Midbrain (tissue), 1 donor: ENCODE data around the gene BARHL1.

Source experiments
- DNase-seq: peaks from one replicate; lab custom pipeline; 2025; lab: John Stamatoyannopoulos, UW

Gene BARHL1

GRCh38 chr9:132582276-132582785, at the start of gene BARHL1:
BARHL1 (plus strand) TSS chr9:132582606; CDS start chr9:132582798, 192 bp downstream.
- DNase-seq = no peak

GRCh38 chr9:132534832-132535231, 47.6 kb upstream of the BARHL1 start:
- no peak for DNase-seq

GRCh38 chr9:132536124-132536523, 46.3 kb upstream of the BARHL1 start:
- DNase-seq = no peak

- DNase-seq = no peak
Measured at GRCh38 chr9:132537352-132537751, 45.1 kb upstream of the BARHL1 start.

- no peak for DNase-seq
Measured at GRCh38 chr9:132538071-132538470, 44.3 kb upstream of the BARHL1 start.

GRCh38 chr9:132539096-132539495, 43.3 kb upstream of the BARHL1 start:
- DNase-seq = no peak

GRCh38 chr9:132541051-132541450, 41.4 kb upstream of the BARHL1 start:
- DNase-seq = no peak

GRCh38 chr9:132541870-132542830, 40.3 kb upstream of the BARHL1 start:
- no peak for DNase-seq

- DNase-seq = no peak
Measured at GRCh38 chr9:132543251-132543650, 39.2 kb upstream of the BARHL1 start.

- DNase-seq = no peak
Measured at GRCh38 chr9:132543960-132544359, 38.4 kb upstream of the BARHL1 start.

- no peak for DNase-seq
Measured at GRCh38 chr9:132545578-132545977, 36.8 kb upstream of the BARHL1 start.

- DNase-seq = peak; percentile 9
Measured at GRCh38 chr9:132546148-132547051, 36.0 kb upstream of the BARHL1 start.

GRCh38 chr9:132547052-132547431, 35.4 kb upstream of the BARHL1 start:
- no peak for DNase-seq

GRCh38 chr9:132547436-132547835, 35.0 kb upstream of the BARHL1 start:
- no peak for DNase-seq

- no peak for DNase-seq
Measured at GRCh38 chr9:132547976-132548730, 34.3 kb upstream of the BARHL1 start.

- DNase-seq = no peak
Measured at GRCh38 chr9:132548751-132549640, 33.4 kb upstream of the BARHL1 start.

- no peak for DNase-seq
Measured at GRCh38 chr9:132551556-132551955, 30.9 kb upstream of the BARHL1 start.

- DNase-seq = no peak
Measured at GRCh38 chr9:132552041-132552440, 30.4 kb upstream of the BARHL1 start.

- DNase-seq = no peak
Measured at GRCh38 chr9:132554755-132555154, 27.7 kb upstream of the BARHL1 start.

GRCh38 chr9:132555528-132555927, 26.9 kb upstream of the BARHL1 start:
- DNase-seq = no peak

- DNase-seq = no peak
Measured at GRCh38 chr9:132556235-132556634, 26.2 kb upstream of the BARHL1 start.
